Posterior cingulate gyrus (tissue), 11 donors: ENCODE data around the gene CNTNAP2.

Experiments used
- DNase-seq, 10 donors: peaks; one replicate each; pipeline versions ENCODE4 v3.0.0 to v3.0.0-alpha.2; 2020 to 2021; ENCODE audit warnings: mixed read lengths in 3 of 10
- intact Hi-C: fragments of 100-400 bp; cut with DNase I; formaldehyde crosslinking; loops from one replicate; pipeline ENCODE4 v1.15.1; 2023

Gene CNTNAP2

DNA sequence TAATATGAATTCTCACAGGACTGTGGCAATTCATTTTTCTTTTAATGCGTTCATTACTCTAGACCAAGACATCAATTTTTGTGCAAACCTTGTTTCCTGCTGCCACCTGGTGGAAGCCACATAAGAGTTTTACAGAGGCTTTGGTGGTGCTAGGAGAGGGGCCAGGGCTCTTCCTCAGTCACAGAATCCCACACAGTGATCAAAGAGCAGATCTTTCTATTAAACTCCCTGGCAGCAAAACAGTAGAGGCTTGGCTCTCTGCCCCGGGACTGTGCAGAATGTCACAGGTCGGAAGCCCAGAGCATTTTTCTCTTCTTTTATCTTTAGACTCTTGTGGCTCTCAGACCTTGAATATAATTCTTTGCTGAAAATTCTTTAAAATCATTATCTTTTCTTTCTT is 1967.5 kb downstream of the CNTNAP2 start:
- intact Hi-C loops, result loop anchor here (1.0 to 5.0 kb wide), 2 partner anchors 652 to 1347 kb away; no protein-coding TSS in a partner anchor
- peak in 7 of 10 donors; percentile 14 to 89 (median 73) for DNase-seq

DNA sequence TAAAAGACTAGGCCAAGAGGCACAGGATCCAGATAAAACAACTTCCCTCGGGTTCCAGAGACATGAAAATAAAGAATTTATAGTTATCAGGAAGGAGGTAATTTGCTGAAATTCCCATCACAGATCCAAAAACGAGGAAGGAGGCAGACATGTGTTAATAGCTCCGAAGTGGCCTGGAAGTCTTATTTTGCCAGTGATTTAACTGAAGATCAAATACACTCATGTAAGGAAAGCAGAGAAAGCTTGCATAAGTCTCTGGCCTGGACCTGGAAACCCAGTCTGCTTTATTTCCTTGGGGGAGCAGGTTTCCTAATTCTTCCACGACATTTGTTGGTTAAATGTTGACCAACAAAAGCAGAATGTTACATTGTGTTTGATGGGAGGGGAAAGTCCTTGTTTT is 1975.3 kb downstream of the CNTNAP2 start:
- intact Hi-C loops, result no loop called here

DNA sequence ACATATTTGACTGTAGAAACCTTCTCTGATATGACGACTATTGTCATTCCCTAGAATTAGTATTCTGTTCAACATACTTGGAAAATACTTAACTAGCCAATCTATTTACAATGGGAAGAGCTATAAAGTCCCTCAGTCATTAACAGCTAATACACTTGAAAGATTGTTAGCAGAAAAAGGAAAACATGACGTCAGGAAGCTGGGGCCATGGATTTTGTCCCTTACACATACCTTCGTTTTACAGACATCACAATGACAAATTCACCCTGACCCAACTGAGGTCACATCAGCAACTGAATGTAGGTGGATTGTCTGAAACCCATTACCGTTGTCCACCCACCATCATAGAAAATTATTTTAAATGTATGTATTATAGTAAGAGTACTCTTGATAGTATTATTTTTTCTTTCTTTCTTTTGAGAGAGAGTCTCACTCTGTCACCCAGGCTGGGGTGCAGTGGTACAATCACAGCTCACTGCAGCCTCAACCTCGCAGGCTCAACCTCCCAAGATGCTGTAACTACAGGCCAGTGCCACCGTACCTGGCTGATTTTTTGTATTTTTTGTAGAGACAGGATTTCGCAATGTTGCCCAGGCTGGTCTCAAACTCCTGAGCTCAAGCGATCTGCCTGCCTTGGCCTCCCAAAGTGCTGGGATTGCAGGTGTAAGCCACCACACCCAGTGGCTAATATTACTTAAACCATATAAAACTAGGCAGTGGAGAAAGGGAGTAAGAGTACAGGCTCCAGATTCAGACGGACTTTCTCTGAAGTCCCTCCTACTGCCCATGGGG is 1977.0 kb downstream of the CNTNAP2 start:
- intact Hi-C loops, result no loop called here
- no peak for DNase-seq

More for the DNA sequence above, 1975.3 kb downstream of the CNTNAP2 start:
- no peak for DNase-seq

DNA sequence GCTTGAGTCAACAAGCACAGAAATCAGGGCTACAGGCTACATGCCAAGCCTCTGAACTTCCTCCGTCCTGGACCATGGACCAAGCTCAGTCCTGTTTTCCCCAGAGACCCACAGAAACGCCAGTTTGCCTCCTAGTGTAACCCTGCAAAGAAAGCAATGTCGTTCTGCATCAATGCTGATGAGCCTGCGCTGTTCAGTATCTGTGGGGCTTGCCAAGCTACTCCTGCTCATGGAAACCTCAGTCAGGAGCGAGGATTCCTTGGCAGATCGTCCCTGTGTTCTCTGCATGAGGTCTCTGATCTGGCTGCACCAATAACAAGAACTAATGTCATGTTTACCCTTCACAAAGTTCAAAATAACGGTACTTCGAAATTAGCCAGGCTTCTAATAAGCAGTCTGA is 1978.5 kb downstream of the CNTNAP2 start:
- intact Hi-C loops, result no loop called here
- DNase-seq, result peak in 4 of 10 donors; percentile 10 to 84 (median 20)

DNA sequence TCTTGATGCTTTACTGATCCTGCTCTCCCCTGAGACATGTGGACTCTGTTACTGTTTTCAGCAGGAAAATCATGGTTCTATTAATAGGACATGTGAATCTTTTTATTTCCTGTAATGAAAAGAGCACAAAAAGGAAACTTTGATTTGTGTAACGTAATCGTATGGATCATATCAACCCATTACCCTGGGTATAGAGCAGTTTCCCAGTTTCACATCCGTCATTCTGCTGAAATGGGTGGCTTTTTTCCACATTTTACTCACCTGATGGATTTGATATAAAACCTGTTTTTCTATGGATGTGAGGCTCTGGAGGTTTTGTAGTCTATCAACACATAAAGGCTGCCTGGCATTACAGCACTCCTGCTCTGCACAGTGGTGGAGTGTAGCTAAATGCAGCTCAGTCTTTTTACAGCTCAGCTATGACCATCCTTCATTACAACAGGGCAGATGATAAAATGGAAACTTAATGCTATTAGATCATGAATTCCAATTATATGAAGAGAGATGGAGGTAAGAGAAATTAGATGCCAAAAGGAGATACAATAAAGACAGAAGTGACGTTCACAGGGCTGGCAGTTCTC is 1987.6 kb downstream of the CNTNAP2 start:
- intact Hi-C loops, result no loop called here
- DNase-seq, result no peak

DNA sequence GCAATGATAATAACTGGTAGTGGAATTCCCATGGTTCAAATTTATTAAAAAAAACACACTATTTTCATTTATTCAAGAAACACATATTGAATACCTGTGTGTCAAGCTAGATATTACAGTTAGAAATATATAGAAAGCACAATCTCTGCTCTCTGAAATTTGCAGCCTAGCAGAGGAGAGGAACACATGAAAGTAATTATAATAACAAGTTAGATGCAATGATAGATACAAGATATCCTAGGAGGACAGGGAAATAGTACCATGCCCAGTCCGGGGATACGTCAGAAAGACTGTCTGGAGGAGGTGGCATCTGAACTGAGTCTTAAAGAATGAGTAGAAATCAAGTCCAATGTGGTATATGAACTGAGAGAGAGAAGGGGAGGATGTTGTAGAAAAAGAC is 1988.3 kb downstream of the CNTNAP2 start:
- no peak for DNase-seq
- intact Hi-C loops, result no loop called here

DNA sequence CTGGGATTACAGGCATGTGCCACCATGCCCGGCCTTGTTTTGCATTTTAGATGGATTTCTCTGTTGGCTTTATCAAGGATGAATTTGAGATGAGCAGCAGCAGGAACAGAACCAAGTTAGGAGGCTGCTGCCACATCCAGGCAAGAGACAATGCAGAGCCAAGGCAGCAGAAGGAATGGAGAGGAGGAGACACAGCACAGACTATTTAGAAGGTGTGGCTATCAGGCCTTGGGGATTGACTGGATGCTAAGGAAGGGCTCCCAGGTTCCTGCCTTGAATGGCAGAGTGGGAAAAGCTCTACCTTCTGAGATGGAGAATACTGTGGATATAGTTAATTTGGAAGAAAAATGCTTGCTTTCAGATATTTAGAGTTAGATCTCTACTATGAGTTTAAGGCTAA is 1989.3 kb downstream of the CNTNAP2 start:
- DNase-seq, result no peak
- intact Hi-C loops, result no loop called here

DNA sequence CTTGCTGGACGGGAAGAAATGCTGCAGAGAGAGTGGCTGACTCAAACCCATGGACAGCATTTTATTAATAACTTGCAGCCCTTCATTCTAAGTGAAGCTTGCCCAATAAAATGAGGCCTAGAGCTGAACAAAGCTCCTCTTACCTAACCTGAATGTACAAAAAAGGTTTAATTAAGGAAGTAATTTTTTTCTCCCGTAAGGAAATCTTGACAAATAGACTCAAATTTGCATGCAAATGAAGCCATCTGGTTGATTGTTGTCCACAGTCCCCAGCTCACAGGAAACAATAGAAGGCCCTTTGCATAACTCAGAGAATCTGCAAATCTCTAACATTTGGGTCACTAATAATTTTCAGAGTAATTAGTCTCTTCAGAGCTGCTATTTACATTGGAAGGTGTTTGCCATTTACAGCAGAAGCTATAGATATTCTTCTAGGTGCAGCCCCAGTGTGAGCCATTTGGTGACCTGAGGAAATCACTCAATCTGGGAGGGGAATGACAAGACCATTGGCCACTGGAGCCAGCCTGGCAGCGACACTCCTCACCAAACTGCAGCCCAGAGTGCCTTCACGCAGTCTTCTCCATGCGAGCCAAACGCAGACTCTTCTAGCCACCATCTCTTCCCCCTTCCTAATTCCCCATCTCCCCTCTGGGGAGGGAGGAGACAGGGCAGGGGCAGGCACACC is 1991.0 kb downstream of the CNTNAP2 start:
- intact Hi-C loops, result no loop called here
- DNase-seq, result no peak

DNA sequence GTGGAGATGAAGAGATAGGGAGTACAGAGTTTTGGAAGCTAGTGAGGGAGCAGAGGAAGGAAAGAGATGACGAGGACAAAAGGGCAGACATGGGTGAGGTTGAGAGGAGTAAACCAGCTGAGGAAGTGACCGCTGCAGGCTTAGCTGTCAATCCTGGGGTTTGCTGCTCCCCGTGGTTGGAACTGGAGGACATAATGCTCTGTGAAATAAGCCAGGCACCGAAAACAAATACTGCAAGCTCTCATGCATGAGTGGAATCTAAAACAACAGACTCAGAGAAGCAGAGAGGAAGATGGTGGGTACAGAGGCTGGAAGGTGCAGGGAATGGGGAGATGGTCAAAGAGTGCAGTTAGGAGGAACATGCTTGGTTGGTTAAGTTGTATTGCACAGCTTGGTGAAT is 1991.8 kb downstream of the CNTNAP2 start:
- intact Hi-C loops, result no loop called here

DNA sequence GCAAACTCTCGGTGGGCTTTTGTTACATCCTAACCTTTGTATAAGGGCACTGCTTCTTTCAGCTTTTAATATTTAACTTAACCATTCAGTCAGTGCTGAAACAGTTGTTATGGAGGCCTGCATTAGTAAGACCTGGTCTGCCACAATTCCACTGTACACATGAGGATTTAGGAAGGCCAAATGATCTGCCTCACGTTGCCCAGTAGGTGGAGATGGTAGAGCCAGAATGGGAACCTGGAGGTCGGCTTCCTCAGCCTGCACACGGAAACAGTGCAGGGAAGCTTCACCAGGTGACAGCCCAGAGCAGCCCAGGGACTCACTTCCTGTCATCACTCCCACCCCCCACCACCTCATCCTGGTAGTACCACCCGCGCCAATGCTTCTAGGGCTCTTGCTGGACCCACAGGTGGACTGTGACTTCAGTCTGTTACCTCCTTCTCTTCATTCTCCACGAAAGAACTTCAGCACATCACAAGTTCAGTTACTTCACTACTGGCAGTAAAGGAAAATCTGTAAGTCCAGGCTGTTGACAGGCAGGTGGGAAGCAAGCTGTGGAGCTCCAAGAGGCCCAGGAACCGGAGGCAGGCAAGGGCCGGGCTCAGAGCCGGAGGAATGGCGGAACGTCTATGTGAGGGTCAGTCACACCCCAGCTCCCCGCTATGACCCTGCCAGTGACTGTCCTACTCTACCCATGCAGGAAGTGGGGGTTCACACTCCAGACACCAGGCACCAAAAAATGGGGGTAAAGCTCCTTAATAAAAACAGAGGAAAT is 1993.7 kb downstream of the CNTNAP2 start:
- intact Hi-C loops, result no loop called here
- peak in 1 of 10 donors; percentile 55 for DNase-seq

More for the DNA sequence above, 1991.8 kb downstream of the CNTNAP2 start:
- no peak for DNase-seq

DNA sequence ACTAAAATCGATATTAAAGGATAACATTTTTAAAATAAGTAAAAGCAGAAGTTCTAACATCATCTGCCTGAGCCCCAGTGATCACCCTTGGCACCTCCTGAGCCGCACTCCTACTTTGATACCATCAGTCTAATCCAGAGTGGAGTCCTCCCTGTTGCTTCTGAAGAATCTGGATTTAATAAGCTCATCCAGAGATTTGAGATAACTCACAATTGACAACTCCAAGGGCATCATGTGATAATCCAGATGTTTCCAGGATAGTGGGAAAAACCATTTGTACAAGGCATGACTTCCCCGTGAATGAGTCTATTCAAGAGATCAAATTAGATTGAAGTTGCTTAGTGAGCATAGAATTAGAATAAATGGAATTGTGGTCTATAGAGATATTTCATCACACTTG is 1998.2 kb downstream of the CNTNAP2 start:
- intact Hi-C loops, result no loop called here
- no peak for DNase-seq

DNA sequence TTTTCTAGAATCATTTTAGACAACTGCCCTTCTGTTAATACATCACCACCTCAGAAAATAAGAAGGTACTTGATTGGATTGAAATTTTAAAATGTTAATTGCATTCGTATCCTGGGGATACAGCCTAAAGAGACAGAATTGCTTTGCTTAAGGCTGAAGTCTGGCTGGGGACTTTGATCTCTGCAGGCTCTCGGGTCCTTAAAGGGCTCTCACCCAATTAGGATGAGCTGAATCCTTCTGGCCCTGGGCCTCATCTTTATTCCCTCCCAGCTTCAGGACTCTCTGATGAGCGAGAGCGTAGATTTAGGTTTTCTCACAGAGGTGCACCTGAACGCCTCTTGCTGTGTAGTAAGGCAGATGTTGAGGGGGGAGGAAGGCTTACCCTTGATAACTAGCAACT is 1998.7 kb downstream of the CNTNAP2 start:
- no peak for DNase-seq
- intact Hi-C loops, result no loop called here

DNA sequence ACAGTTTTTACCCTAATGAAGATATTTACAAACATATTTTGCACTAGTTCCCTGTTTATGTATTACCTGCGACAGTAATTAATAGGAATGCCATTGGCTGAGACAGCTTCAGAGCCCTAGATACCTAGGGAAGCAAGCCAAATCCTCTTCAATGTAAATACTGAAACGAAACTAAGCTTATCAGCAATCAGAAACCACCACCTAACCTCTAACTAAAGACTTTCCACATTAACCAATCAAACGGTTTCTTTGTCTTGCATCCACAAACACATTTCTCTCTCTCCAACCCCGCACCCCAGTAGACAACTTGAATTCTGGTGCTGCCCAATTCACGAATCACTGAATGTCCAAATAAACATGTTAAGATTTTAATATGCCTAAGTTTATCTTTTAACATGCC is 1999.6 kb downstream of the CNTNAP2 start:
- DNase-seq, result no peak
- intact Hi-C loops, result no loop called here

DNA sequence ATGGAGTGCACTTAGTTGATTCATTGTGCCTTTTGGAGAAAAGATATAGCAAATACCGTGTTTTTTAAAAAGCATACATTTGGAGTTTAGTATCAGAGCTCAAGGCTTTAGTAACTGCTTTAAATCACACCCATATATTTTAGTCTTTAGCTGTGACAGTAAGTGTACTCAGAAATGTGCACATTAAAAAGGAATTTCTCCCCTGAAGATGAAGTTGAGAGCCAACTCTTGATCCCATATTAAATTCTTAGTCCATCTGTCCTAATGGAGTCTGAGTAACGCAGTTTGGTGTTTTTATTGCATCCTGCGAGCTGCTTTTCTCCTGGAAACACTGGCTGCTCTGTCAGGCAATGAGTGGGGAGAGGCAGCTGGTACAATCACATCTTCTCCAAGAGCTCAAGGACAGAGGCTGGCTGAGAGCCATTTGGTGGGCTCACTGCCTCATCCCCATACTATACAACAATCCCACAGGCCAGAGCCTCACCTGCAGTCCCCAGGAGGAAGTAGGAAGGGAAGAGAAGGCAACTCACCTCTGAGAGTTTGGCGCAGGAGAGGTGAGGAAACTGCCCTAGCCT is 2000.3 kb downstream of the CNTNAP2 start:
- intact Hi-C loops, result no loop called here
- no peak for DNase-seq

DNA sequence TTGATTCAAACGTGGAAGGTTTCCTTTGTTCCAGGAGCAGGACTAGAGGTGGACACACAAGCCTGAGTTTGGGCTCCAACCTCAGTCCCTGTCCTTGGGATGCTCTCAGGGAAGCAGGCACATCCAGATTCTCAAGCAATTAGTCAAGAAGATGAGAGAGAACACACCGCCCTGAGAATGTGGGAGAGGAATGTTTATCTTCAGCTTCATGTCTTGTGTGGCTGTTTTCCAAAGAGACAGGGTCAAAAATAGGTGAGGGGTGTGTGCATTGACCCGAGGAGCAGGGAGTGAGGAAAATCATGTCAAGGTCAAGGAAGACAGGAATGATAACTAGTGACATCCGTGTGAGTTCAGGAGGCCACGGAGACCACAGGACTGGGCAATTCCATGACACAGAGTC is 2001.8 kb downstream of the CNTNAP2 start:
- intact Hi-C loops, result no loop called here

DNA sequence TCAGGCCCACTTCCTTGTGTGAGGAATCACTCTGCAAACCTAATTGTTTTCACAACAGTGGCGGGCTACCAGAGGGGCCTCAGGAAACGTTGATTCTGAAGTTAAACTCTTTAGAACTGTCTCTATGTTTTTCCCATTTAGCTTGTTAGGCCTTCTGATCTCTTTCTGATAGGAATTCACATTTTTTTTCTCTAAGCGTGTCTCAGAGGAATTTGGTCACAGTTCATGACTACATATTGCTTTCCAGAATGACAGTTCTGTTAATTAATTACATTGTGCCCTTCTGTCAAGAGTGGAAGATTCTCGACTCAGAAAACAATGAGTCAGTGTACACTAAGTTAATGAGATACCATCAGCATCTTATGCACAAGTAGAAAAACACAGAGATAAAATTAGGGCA is 2004.8 kb downstream of the CNTNAP2 start:
- intact Hi-C loops, result no loop called here
- DNase-seq, result no peak

More for the DNA sequence above, 2001.8 kb downstream of the CNTNAP2 start:
- no peak for DNase-seq

DNA sequence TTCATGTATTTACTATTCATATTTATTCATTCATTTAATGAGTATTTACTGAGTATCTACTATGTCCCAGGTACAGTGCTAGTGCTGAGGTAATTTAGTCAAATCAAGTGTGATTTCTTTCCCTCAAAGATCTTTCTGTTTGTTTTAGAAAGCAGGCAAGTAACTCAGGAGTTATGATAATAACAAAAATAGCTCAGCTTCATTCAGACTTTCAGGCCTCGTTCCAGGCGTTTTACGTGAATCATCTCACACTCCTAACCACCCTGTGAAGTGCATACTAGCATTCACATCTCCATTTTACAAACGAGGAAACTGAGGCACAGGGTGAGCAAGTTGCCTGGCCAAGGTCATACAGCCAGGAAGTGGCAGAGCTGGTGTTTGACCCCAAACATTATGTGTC is 2005.2 kb downstream of the CNTNAP2 start:
- intact Hi-C loops, result no loop called here
- no peak for DNase-seq

DNA sequence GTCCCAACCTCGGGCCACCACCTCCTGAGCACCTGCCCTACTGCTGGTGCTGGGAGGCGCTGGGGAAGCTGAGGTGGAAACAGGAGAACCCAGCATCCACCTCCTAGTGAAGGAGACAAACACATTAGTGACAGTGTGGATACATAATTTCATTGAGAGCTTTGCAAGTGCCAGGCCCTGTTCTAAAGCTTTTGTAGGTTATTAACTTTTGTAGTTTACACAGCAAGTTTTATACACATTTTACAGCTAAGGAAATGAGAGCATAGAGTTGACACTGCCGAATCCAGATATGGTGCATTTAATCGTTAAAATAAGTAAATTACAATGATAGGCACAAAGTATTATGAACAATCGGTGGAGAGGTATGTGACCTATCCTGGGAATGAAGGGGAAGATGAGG is 2007.9 kb downstream of the CNTNAP2 start:
- DNase-seq, result peak in 1 of 10 donors; percentile 54
- intact Hi-C loops, result no loop called here

DNA sequence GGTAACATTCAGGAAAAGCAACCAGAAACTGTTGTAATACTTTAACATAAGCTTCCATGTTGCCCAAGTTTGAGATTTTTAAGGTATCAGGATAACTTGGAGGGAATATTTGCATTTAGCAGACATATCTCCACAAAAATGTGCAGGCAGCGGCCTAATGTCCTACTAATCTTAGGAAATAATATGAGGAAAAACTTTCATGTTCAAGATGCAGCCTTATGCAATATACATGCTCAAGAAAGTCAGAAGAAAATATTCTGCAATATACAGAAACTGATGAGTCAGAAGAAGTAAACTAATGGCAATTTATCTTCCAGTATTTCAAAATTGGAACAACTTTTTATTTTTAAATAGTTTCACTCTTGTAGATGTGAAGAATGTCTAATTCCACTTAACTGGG is 2010.8 kb downstream of the CNTNAP2 start:
- DNase-seq, result no peak
- intact Hi-C loops, result no loop called here

DNA sequence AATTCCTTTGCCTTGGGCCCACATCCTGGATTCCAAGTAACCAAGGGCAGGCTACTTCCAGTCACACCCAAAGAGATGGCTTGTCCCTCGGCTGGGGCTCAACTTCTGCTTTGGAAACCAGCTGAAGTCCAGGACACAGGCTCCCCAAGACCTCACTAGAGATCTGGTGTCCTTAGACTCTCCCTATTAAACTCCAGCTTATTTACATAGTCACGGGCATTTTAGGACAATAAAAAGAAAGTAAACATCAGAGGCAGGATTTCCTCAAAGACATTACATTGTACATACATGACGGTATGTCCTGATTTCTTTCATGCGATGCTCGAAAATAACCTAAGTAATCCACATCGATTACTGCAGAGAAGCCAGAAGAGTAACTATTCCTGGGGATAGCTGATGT is 2012.4 kb downstream of the CNTNAP2 start:
- intact Hi-C loops, result no loop called here
- DNase-seq, result no peak

DNA sequence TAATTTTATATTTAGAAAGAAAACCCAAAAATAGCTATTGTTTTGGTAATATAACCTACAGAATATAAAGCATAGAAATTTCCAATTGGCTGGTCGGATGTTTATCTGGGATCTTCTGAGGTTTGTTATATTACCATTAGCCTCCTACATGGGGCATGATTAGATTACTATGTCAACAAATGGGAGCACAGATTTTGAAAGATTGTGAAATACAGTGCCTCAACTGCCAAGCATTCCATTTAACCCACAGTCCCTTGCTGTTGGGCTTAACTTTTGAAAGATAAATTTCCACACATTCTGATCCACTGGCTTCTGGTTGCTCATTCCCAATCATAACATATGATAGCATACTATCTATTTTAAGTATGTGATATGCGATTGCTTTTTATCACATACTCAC is 2018.5 kb downstream of the CNTNAP2 start:
- no peak for DNase-seq

More for the DNA sequence above, 2018.5 kb downstream of the CNTNAP2 start:
- intact Hi-C loops, result no loop called here
